ENCODE results near the gene FZD7.

The FZD7 gene

GRCh38 chr2:202026507-202026906, 7.1 kb upstream of the FZD7 start:
- no peak overlapping the region for H3K4ac ChIP-seq (ENCODE audit: low read depth, low read length)
- no peak overlapping the region for H4K91ac ChIP-seq (ENCODE audit: low read depth, low read length)
- H2AK5ac ChIP-seq (ENCODE audit: low read length), result no peak overlapping the region
- H2BK5ac ChIP-seq (ENCODE audit: low read depth, low read length, poor library complexity), result no peak overlapping the region
- H4K12ac ChIP-seq (ENCODE audit: low read depth, low read length), result no peak overlapping the region
- no peak overlapping the region for H3K14ac ChIP-seq (ENCODE audit: low read length)
- H2AFZ ChIP-seq (ENCODE audit: insufficient read depth, low read length, poor library complexity), result no peak overlapping the region
- no peak overlapping the region for H3K18ac ChIP-seq (ENCODE audit: low read length)
- H2BK120ac ChIP-seq (ENCODE audit: insufficient read depth, low read length, poor library complexity), result no peak overlapping the region
- no peaks in the 10 kb centered on the region for H3K79me1 ChIP-seq (ENCODE audit: low read length)
- no CpG with 5 or more reads among the region's 5 CpGs for WGBS (ENCODE audit: extremely low coverage, insufficient coverage, insufficient read length)
- peaks cover 10% of the 10 kb centered on the region for H3K27me3 ChIP-seq (ENCODE audit: insufficient read depth, low read length)
- H3K23ac ChIP-seq (ENCODE audit: low read length), result no peak overlapping the region
- H3K9me3 ChIP-seq (ENCODE audit: insufficient read depth, low read depth, low read length), result no peaks in the 10 kb centered on the region
- H3K79me2 ChIP-seq (ENCODE audit: control insufficient read depth, insufficient read depth, low read length, poor library complexity), result no peaks in the 10 kb centered on the region
- H3K9ac ChIP-seq (ENCODE audit: low read length), result no peak overlapping the region
- no peak overlapping the region for H4K8ac ChIP-seq (ENCODE audit: low read depth, low read length)
- DNase-seq, result no peak
- no peak overlapping the region for H2BK12ac ChIP-seq (ENCODE audit: low read length)
- H3K36me3 ChIP-seq (ENCODE audit: control insufficient read depth in 1 of 2, insufficient read depth in 2 of 2, low read length in 2 of 2), result no peaks in the 10 kb centered on the region
- H3K4me1 ChIP-seq (ENCODE audit: control insufficient read depth in 1 of 2, insufficient read depth in 2 of 2, low read length in 2 of 2), result no peaks in the 10 kb centered on the region
- no peak overlapping the region for H3K27ac ChIP-seq (ENCODE audit: low read depth, low read length)
- H3K4me3 ChIP-seq (ENCODE audit: low read depth, low read length), result no peak overlapping the region
- no peak overlapping the region for H3K4me2 ChIP-seq (ENCODE audit: low read length)

GRCh38 chr2:202030691-202031090, 3.0 kb upstream of the FZD7 start:
- H2BK120ac ChIP-seq (ENCODE audit: insufficient read depth, low read length, poor library complexity), result no peak overlapping the region
- H4K91ac ChIP-seq (ENCODE audit: low read depth, low read length), result no peak overlapping the region

GRCh38 chr2:202031246-202031951, 2.3 kb upstream of the FZD7 start:
- Histone ChIP-seq H3K4me3 (ENCODE audit: low read depth, low read length) (no peak overlapping the region), H3K4ac (ENCODE audit: low read depth, low read length) (no peak overlapping the region), H3K9ac (ENCODE audit: low read length) (no peak overlapping the region), H3K14ac (ENCODE audit: low read length) (no peak overlapping the region), H2BK12ac (ENCODE audit: low read length) (no peak overlapping the region), H4K91ac (ENCODE audit: low read depth, low read length) (no peak overlapping the region), H3K27me3 (ENCODE audit: insufficient read depth, low read length) (peaks cover 28% of the 10 kb centered on the region), H3K36me3 (ENCODE audit: control insufficient read depth in 1 of 2, insufficient read depth in 2 of 2, low read length in 2 of 2) (no peaks in the 10 kb centered on the region), H3K4me2 (ENCODE audit: low read length) (no peak overlapping the region), H3K9me3 (ENCODE audit: insufficient read depth, low read depth, low read length) (peaks cover 11% of the 10 kb centered on the region), H3K79me1 (ENCODE audit: low read length) (peaks cover 14% of the 10 kb centered on the region), H3K4me1 (ENCODE audit: control insufficient read depth in 1 of 2, insufficient read depth in 2 of 2, low read length in 2 of 2) (peaks cover 12 to 21% of the 10 kb centered on the region in 2 experiments), H2AK5ac (ENCODE audit: low read length) (no peak overlapping the region), H4K8ac (ENCODE audit: low read depth, low read length) (no peak overlapping the region), H3K23ac (ENCODE audit: low read length) (no peak overlapping the region), H4K12ac (ENCODE audit: low read depth, low read length) (no peak overlapping the region), H2AFZ (ENCODE audit: insufficient read depth, low read length, poor library complexity) (no peak overlapping the region), H3K79me2 (ENCODE audit: control insufficient read depth, insufficient read depth, low read length, poor library complexity) (peaks cover 9% of the 10 kb centered on the region), H3K27ac (ENCODE audit: low read depth, low read length) (no peak overlapping the region), H3K18ac (ENCODE audit: low read length) (no peak overlapping the region), H2BK5ac (ENCODE audit: low read depth, low read length, poor library complexity) (no peak overlapping the region), H2BK120ac (ENCODE audit: insufficient read depth, low read length, poor library complexity) (no peak overlapping the region)
- WGBS (ENCODE audit: extremely low coverage, insufficient coverage, insufficient read length), result no CpG with 5 or more reads among the region's 4 CpGs
- no peak for DNase-seq

More at GRCh38 chr2:202030691-202031090, 3.0 kb upstream of the FZD7 start:
- Histone ChIP-seq H2BK12ac (ENCODE audit: low read length) (no peak overlapping the region), H3K23ac (ENCODE audit: low read length) (no peak overlapping the region), H3K9me3 (ENCODE audit: insufficient read depth, low read depth, low read length) (peaks cover 6% of the 10 kb centered on the region), H3K79me2 (ENCODE audit: control insufficient read depth, insufficient read depth, low read length, poor library complexity) (peaks cover 9% of the 10 kb centered on the region), H3K36me3 (ENCODE audit: control insufficient read depth in 1 of 2, insufficient read depth in 2 of 2, low read length in 2 of 2) (no peaks in the 10 kb centered on the region), H2BK5ac (ENCODE audit: low read depth, low read length, poor library complexity) (no peak overlapping the region), H3K9ac (ENCODE audit: low read length) (no peak overlapping the region), H4K8ac (ENCODE audit: low read depth, low read length) (no peak overlapping the region), H3K79me1 (ENCODE audit: low read length) (peaks cover 14% of the 10 kb centered on the region), H3K14ac (ENCODE audit: low read length) (no peak overlapping the region), H4K12ac (ENCODE audit: low read depth, low read length) (no peak overlapping the region), H2AK5ac (ENCODE audit: low read length) (no peak overlapping the region), H3K27ac (ENCODE audit: low read depth, low read length) (no peak overlapping the region), H2AFZ (ENCODE audit: insufficient read depth, low read length, poor library complexity) (no peak overlapping the region), H3K4me3 (ENCODE audit: low read depth, low read length) (no peak overlapping the region), H3K4me2 (ENCODE audit: low read length) (no peak overlapping the region), H3K18ac (ENCODE audit: low read length) (no peak overlapping the region), H3K4me1 (ENCODE audit: control insufficient read depth in 1 of 2, insufficient read depth in 2 of 2, low read length in 2 of 2) (peaks cover 11 to 16% of the 10 kb centered on the region in 2 experiments), H3K27me3 (ENCODE audit: insufficient read depth, low read length) (peaks cover 22% of the 10 kb centered on the region), H3K4ac (ENCODE audit: low read depth, low read length) (no peak overlapping the region)
- no peak for DNase-seq
- WGBS (ENCODE audit: extremely low coverage, insufficient coverage, insufficient read length), result no CpG with 5 or more reads among the region's 4 CpGs

- no CpG with 5 or more reads among the region's 42 CpGs for WGBS (ENCODE audit: extremely low coverage, insufficient coverage, insufficient read length)
- no peaks in the 10 kb centered on the region for H3K36me3 ChIP-seq (ENCODE audit: control insufficient read depth in 1 of 2, insufficient read depth in 2 of 2, low read length in 2 of 2)
Measured at GRCh38 chr2:202032846-202033316, 774 bp upstream of the FZD7 start.

More at GRCh38 chr2:202032846-202033316, 774 bp upstream of the FZD7 start:
- peak overlapping the region; percentile 81 for H3K9ac ChIP-seq (ENCODE audit: low read length)
- H2AK5ac ChIP-seq (ENCODE audit: low read length), result no peak overlapping the region
- peak overlapping the region; percentile 96 for H4K8ac ChIP-seq (ENCODE audit: low read depth, low read length)
- H2BK5ac ChIP-seq (ENCODE audit: low read depth, low read length, poor library complexity), result peak overlapping the region; percentile 98
- peak overlapping the region; percentile 86 for H3K14ac ChIP-seq (ENCODE audit: low read length)
- H2AFZ ChIP-seq (ENCODE audit: insufficient read depth, low read length, poor library complexity), result peak overlapping the region; percentile 83
- H3K4ac ChIP-seq (ENCODE audit: low read depth, low read length), result peak overlapping the region; percentile 32
- peak overlapping the region; percentile 80 for H3K4me3 ChIP-seq (ENCODE audit: low read depth, low read length)
- H4K91ac ChIP-seq (ENCODE audit: low read depth, low read length), result peak overlapping the region; percentile 94
- H3K23ac ChIP-seq (ENCODE audit: low read length), result no peak overlapping the region
- peak overlapping the region; percentile 78 for H2BK120ac ChIP-seq (ENCODE audit: insufficient read depth, low read length, poor library complexity)
- H3K79me1 ChIP-seq (ENCODE audit: low read length), result peaks cover 14% of the 10 kb centered on the region
- DNase-seq, result peak in 1 of 2 donors; percentile 42
- peak overlapping the region; percentile 65 for H2BK12ac ChIP-seq (ENCODE audit: low read length)
- peaks cover 28% of the 10 kb centered on the region for H3K27me3 ChIP-seq (ENCODE audit: insufficient read depth, low read length)
- peaks cover 11% of the 10 kb centered on the region for H3K9me3 ChIP-seq (ENCODE audit: insufficient read depth, low read depth, low read length)
- H3K4me1 ChIP-seq (ENCODE audit: control insufficient read depth in 1 of 2, insufficient read depth in 2 of 2, low read length in 2 of 2), result peaks cover 12 to 21% of the 10 kb centered on the region in 2 experiments
- H3K4me2 ChIP-seq (ENCODE audit: low read length), result peak overlapping the region; percentile 90
- H3K27ac ChIP-seq (ENCODE audit: low read depth, low read length), result peak overlapping the region; percentile 88
- H3K18ac ChIP-seq (ENCODE audit: low read length), result peak overlapping the region; percentile 16
- peaks cover 9% of the 10 kb centered on the region for H3K79me2 ChIP-seq (ENCODE audit: control insufficient read depth, insufficient read depth, low read length, poor library complexity)
- H4K12ac ChIP-seq (ENCODE audit: low read depth, low read length), result peak overlapping the region; percentile 95
